HepG2 (cell line): Measurements from ENCODE around the gene MFSD12. TPM values are rescaled to one million over a fixed set of nuclear protein-coding genes. Genes with fewer than 3 reads are reported as not detected.

Experiments used
- ATF7 ChIP-seq, 2 experiments: fragments of 450-650 bp in 1 of 2; sonication (generic) in 1 of 2; formaldehyde crosslinking in 1 of 2; IDR thresholded peaks; 2 replicates each; pipeline versions ENCODE4 v1.4.0 to v1.6.1; 2016 to 2020; ENCODE audit warnings: antibody characterized with exemption in 1 of 2, mild to moderate bottlenecking in 1 of 2, missing genetic modification reagents in 1 of 2
- CENPT ChIP-seq: sonication (generic); formaldehyde crosslinking; IDR thresholded peaks from 2 replicates; pipeline ENCODE4 v1.8.0; 2022; ENCODE audit warnings: low read depth, mild to moderate bottlenecking, moderate library complexity, missing genetic modification reagents
- IKZF1 ChIP-seq: fragments of 450-650 bp; IDR thresholded peaks from 2 replicates; pipeline ENCODE4 v1.7.1; 2016
- JUND ChIP-seq: sonication (generic); formaldehyde crosslinking; IDR thresholded peaks from 2 replicates; pipeline ENCODE4 v1.8.0; 2022; ENCODE audit warnings: mild to moderate bottlenecking, missing genetic modification reagents
- ZBTB21 ChIP-seq: sonication (generic); formaldehyde crosslinking; IDR thresholded peaks from 2 replicates; pipeline ENCODE4 v1.4.0; 2020; ENCODE audit warnings: missing genetic modification reagents
- ZNF670 ChIP-seq: sonication (generic); formaldehyde crosslinking; IDR thresholded peaks from 2 replicates; pipeline ENCODE4 v1.8.0; 2022; ENCODE audit warnings: mild to moderate bottlenecking, missing genetic modification reagents, borderline replicate concordance
- ZNF772 ChIP-seq: sonication (generic); formaldehyde crosslinking; IDR thresholded peaks from 2 replicates; pipeline ENCODE4 v1.5.0; 2020; ENCODE audit warnings: mild to moderate bottlenecking, missing genetic modification reagents
- polyA plus RNA-seq, 8 experiments: library from polyadenylated mRNA; depleted of rRNA in 3 of 8; stranded (reverse) in 7 of 8; unstranded in 1 of 8; fragments of >200 nt; fragmentation: Illumina TruSeq in 4 of 8; extraction: Trizol in 4 of 8; gene quantifications; 2 replicates each; pipeline versions ENCODE4 v1.2.1 to v1.2.3, GENCODE V29; 2011 to 2016; ENCODE audit warnings: low read depth in 4 of 8, missing spikeins in 1 of 8, mixed read lengths in 1 of 8; ENCODE audit not compliant: insufficient read depth in 1 of 8
- total RNA-seq, 5 experiments: library from RNA; depleted of rRNA; stranded (reverse); fragments of >200 nt; fragmentation: Illumina TruSeq; extraction: Trizol; gene quantifications; 2 replicates each; pipeline ENCODE4 v1.2.3, GENCODE V29; 2016; ENCODE audit warnings: low read depth in 1 of 5
- TF ChIP-seq, protein P1 (sequence below): sonication (generic); formaldehyde crosslinking; IDR thresholded peaks from 2 replicates; pipeline ENCODE4 v1.4.0; 2020; ENCODE audit warnings: missing genetic modification reagents
- TF ChIP-seq, protein P2 (sequence below): sonication (generic); formaldehyde crosslinking; IDR thresholded peaks from 2 replicates; pipeline ENCODE4 v1.4.0; 2020; ENCODE audit warnings: missing genetic modification reagents, borderline replicate concordance
- TF ChIP-seq, protein P3 (sequence below): sonication (generic); formaldehyde crosslinking; IDR thresholded peaks from 2 replicates; pipeline ENCODE4 v1.4.0; 2020; ENCODE audit warnings: missing genetic modification reagents; ENCODE audit errors: not compliant biosample characterization
- TF ChIP-seq, protein P4 (sequence below): sonication (generic); formaldehyde crosslinking; IDR thresholded peaks from 2 replicates; pipeline ENCODE4 v1.9.0; 2021; ENCODE audit warnings: missing genetic modification reagents, mild to moderate bottlenecking, borderline replicate concordance
- TF ChIP-seq, protein P5 (sequence below): sonication (generic); formaldehyde crosslinking; IDR thresholded peaks from 2 replicates; pipeline ENCODE4 v1.4.0; 2020; ENCODE audit warnings: mild to moderate bottlenecking, missing genetic modification reagents

The MFSD12 gene
- total and polyA plus RNA-seq, 2 of the 13 experiments (the other 11 are each of a cell fraction or from before 2014, with no cell fraction given) = 27.2 to 29.1 TPM

DNA sequence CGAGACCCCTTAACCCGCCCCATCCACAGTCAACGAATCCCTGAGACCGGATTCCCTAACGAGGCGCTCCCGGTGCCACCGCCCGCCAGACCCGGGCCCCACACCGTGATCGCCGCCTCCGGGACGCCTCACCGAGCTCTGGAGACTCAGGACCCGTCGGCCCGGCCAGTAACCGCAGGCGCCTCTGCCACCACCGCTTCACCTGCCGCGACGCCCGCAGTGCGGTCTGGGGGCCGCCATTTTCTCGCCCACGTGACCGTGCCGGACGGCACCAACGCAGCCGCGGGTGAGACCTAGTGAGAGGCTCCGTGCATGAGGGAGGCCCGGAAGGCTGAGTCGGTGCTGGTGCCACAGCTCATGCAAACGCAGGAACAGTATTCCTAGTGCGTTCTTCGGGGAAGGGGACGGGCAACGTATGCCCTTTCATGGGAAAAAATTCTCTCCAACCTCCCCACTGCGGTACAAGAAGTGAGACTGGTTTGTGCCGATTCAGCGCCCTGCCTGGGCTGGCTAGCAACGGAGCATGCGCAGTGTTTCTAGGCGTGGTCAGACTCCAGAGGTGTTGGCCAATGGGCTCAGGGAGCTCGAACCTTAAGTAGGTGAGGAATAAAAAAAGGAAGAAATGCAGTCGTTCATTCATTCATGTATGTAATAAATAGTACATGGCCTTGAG is 56.8 kb downstream of the MFSD12 start, which contains the start of gene DOHH (continued):
- TF ChIP-seq ZNF772 (peak; percentile 95), JUND (peak; percentile 27; the same call in 1 of the 2 replicates), ZBTB21 (CRISPR knock-in tag) (no peak), ATF7 (IDR thresholded peaks at IDR 0.05) (peak; percentile 91), ATF7 (CRISPR knock-in tag; IDR thresholded peaks at IDR 0.05) (peak; percentile 53), CENPT (CRISPR knock-in tag) (peak; percentile 94), IKZF1 (no peak), ZNF670 (no peak)
- TF ChIP-seq, protein P1, sequence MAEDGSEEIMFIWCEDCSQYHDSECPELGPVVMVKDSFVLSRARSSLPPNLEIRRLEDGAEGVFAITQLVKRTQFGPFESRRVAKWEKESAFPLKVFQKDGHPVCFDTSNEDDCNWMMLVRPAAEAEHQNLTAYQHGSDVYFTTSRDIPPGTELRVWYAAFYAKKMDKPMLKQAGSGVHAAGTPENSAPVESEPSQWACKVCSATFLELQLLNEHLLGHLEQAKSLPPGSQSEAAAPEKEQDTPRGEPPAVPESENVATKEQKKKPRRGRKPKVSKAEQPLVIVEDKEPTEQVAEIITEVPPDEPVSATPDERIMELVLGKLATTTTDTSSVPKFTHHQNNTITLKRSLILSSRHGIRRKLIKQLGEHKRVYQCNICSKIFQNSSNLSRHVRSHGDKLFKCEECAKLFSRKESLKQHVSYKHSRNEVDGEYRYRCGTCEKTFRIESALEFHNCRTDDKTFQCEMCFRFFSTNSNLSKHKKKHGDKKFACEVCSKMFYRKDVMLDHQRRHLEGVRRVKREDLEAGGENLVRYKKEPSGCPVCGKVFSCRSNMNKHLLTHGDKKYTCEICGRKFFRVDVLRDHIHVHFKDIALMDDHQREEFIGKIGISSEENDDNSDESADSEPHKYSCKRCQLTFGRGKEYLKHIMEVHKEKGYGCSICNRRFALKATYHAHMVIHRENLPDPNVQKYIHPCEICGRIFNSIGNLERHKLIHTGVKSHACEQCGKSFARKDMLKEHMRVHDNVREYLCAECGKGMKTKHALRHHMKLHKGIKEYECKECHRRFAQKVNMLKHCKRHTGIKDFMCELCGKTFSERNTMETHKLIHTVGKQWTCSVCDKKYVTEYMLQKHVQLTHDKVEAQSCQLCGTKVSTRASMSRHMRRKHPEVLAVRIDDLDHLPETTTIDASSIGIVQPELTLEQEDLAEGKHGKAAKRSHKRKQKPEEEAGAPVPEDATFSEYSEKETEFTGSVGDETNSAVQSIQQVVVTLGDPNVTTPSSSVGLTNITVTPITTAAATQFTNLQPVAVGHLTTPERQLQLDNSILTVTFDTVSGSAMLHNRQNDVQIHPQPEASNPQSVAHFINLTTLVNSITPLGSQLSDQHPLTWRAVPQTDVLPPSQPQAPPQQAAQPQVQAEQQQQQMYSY (CRISPR knock-in tag) = no peak
- TF ChIP-seq, protein P2, sequence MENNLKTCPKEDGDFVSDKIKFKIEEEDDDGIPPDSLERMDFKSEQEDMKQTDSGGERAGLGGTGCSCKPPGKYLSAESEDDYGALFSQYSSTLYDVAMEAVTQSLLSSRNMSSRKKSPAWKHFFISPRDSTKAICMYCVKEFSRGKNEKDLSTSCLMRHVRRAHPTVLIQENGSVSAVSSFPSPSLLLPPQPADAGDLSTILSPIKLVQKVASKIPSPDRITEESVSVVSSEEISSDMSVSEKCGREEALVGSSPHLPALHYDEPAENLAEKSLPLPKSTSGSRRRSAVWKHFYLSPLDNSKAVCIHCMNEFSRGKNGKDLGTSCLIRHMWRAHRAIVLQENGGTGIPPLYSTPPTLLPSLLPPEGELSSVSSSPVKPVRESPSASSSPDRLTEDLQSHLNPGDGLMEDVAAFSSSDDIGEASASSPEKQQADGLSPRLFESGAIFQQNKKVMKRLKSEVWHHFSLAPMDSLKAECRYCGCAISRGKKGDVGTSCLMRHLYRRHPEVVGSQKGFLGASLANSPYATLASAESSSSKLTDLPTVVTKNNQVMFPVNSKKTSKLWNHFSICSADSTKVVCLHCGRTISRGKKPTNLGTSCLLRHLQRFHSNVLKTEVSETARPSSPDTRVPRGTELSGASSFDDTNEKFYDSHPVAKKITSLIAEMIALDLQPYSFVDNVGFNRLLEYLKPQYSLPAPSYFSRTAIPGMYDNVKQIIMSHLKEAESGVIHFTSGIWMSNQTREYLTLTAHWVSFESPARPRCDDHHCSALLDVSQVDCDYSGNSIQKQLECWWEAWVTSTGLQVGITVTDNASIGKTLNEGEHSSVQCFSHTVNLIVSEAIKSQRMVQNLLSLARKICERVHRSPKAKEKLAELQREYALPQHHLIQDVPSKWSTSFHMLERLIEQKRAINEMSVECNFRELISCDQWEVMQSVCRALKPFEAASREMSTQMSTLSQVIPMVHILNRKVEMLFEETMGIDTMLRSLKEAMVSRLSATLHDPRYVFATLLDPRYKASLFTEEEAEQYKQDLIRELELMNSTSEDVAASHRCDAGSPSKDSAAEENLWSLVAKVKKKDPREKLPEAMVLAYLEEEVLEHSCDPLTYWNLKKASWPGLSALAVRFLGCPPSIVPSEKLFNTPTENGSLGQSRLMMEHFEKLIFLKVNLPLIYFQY (CRISPR knock-in tag) = peak; percentile 29; the same call in 1 of the 2 replicates
- TF ChIP-seq, protein P3, sequence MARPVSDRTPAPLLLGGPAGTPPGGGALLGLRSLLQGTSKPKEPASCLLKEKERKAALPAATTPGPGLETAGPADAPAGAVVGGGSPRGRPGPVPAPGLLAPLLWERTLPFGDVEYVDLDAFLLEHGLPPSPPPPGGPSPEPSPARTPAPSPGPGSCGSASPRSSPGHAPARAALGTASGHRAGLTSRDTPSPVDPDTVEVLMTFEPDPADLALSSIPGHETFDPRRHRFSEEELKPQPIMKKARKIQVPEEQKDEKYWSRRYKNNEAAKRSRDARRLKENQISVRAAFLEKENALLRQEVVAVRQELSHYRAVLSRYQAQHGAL (CRISPR knock-in tag) = no peak
- TF ChIP-seq, protein P4, sequence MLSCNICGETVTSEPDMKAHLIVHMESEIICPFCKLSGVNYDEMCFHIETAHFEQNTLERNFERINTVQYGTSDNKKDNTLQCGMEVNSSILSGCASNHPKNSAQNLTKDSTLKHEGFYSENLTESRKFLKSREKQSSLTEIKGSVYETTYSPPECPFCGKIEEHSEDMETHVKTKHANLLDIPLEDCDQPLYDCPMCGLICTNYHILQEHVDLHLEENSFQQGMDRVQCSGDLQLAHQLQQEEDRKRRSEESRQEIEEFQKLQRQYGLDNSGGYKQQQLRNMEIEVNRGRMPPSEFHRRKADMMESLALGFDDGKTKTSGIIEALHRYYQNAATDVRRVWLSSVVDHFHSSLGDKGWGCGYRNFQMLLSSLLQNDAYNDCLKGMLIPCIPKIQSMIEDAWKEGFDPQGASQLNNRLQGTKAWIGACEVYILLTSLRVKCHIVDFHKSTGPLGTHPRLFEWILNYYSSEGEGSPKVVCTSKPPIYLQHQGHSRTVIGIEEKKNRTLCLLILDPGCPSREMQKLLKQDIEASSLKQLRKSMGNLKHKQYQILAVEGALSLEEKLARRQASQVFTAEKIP (CRISPR knock-in tag) = no peak
- TF ChIP-seq, protein P5, sequence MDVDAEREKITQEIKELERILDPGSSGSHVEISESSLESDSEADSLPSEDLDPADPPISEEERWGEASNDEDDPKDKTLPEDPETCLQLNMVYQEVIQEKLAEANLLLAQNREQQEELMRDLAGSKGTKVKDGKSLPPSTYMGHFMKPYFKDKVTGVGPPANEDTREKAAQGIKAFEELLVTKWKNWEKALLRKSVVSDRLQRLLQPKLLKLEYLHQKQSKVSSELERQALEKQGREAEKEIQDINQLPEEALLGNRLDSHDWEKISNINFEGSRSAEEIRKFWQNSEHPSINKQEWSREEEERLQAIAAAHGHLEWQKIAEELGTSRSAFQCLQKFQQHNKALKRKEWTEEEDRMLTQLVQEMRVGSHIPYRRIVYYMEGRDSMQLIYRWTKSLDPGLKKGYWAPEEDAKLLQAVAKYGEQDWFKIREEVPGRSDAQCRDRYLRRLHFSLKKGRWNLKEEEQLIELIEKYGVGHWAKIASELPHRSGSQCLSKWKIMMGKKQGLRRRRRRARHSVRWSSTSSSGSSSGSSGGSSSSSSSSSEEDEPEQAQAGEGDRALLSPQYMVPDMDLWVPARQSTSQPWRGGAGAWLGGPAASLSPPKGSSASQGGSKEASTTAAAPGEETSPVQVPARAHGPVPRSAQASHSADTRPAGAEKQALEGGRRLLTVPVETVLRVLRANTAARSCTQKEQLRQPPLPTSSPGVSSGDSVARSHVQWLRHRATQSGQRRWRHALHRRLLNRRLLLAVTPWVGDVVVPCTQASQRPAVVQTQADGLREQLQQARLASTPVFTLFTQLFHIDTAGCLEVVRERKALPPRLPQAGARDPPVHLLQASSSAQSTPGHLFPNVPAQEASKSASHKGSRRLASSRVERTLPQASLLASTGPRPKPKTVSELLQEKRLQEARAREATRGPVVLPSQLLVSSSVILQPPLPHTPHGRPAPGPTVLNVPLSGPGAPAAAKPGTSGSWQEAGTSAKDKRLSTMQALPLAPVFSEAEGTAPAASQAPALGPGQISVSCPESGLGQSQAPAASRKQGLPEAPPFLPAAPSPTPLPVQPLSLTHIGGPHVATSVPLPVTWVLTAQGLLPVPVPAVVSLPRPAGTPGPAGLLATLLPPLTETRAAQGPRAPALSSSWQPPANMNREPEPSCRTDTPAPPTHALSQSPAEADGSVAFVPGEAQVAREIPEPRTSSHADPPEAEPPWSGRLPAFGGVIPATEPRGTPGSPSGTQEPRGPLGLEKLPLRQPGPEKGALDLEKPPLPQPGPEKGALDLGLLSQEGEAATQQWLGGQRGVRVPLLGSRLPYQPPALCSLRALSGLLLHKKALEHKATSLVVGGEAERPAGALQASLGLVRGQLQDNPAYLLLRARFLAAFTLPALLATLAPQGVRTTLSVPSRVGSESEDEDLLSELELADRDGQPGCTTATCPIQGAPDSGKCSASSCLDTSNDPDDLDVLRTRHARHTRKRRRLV (CRISPR knock-in tag) = peak; percentile 73; the same call in 1 of the 2 replicates
